ENCODE measurements around the gene TRIM7.

The TRIM7 gene

DNA sequence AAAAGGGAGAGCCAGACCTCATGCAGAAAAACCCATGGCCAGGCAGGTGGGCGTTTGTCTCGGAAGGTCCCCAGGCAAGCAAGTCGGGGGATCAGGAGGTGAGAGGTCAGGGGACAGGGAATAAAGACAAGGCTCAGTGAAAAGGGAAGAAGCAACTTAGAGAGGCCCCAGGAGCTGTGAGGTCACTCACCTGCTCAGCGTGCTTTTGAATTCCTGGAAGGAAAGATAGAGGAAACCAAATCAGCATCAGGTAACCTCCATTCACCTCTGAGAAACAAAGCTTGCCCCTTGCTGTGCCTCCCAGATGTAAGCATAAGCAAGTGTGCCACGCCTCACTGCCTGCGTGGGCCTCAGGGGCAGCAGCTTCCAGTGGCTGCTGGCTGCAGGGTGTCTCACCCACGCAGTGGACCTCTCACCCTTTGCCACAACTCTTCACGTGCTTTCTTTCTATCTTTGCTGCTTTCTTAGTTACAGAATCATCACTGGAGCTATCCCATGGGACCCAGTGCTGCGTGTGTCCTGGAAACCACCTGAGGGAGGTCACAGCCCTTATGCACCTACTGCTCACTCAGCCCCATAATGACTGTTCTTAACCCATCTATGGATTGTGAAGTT is 6.0 kb downstream of the TRIM7 start:
- peaks cover 55% of the 10 kb centered on the region for H3K27me3 Mint-ChIP-seq (ENCODE audit: low read depth)
- H3K27ac Mint-ChIP-seq, result no peak overlapping the region
- no peaks in the 10 kb centered on the region for H3K9me3 Mint-ChIP-seq
- peak overlapping the region in 1 of 3 experiments; percentile 5 for H3K4me3 Mint-ChIP-seq
- no peak for TF ChIP-seq CTCF (IDR thresholded peaks at IDR 0.05; ENCODE audit: unreplicated experiment in 3 of 3)
- H3K36me3 Mint-ChIP-seq (ENCODE audit: low read depth), result no peaks in the 10 kb centered on the region
- no peaks in the 10 kb centered on the region for H3K4me1 Mint-ChIP-seq

- no peaks in the 10 kb centered on the region for H3K9me3 Mint-ChIP-seq
- peaks cover 47% of the 10 kb centered on the region for H3K27me3 Mint-ChIP-seq (ENCODE audit: low read depth)
- no peak overlapping the region for H3K27ac Mint-ChIP-seq
- H3K4me1 Mint-ChIP-seq, result no peaks in the 10 kb centered on the region
- no peaks in the 10 kb centered on the region for H3K36me3 Mint-ChIP-seq (ENCODE audit: low read depth)
- H3K4me3 Mint-ChIP-seq, result no peak overlapping the region
- no peak for TF ChIP-seq CTCF (IDR thresholded peaks at IDR 0.05; ENCODE audit: unreplicated experiment in 3 of 3)
Measured at GRCh38 chr5:181198106-181198685, 6.8 kb downstream of the TRIM7 start.

GRCh38 chr5:181197326-181197951 is 7.6 kb downstream of the TRIM7 start:
- Mint-ChIP-seq H3K4me3 (no peak overlapping the region), H3K27ac (no peak overlapping the region), H3K9me3 (no peaks in the 10 kb centered on the region), H3K36me3 (ENCODE audit: low read depth) (no peaks in the 10 kb centered on the region), H3K27me3 (ENCODE audit: low read depth) (peaks cover 39% of the 10 kb centered on the region), H3K4me1 (peaks cover 6% of the 10 kb centered on the region)
- TF ChIP-seq CTCF (IDR thresholded peaks at IDR 0.05; ENCODE audit: unreplicated experiment in 3 of 3), result no peak

- Mint-ChIP-seq H3K36me3 (ENCODE audit: low read depth) (no peaks in the 10 kb centered on the region), H3K27me3 (ENCODE audit: low read depth) (peaks cover 22% of the 10 kb centered on the region), H3K27ac (no peak overlapping the region), H3K9me3 (no peaks in the 10 kb centered on the region), H3K4me3 (no peak overlapping the region), H3K4me1 (peaks cover 6% of the 10 kb centered on the region)
- TF ChIP-seq CTCF (IDR thresholded peaks at IDR 0.05; ENCODE audit: unreplicated experiment in 3 of 3), result no peak
Measured at GRCh38 chr5:181195249-181195761, 9.7 kb downstream of the TRIM7 start.

DNA sequence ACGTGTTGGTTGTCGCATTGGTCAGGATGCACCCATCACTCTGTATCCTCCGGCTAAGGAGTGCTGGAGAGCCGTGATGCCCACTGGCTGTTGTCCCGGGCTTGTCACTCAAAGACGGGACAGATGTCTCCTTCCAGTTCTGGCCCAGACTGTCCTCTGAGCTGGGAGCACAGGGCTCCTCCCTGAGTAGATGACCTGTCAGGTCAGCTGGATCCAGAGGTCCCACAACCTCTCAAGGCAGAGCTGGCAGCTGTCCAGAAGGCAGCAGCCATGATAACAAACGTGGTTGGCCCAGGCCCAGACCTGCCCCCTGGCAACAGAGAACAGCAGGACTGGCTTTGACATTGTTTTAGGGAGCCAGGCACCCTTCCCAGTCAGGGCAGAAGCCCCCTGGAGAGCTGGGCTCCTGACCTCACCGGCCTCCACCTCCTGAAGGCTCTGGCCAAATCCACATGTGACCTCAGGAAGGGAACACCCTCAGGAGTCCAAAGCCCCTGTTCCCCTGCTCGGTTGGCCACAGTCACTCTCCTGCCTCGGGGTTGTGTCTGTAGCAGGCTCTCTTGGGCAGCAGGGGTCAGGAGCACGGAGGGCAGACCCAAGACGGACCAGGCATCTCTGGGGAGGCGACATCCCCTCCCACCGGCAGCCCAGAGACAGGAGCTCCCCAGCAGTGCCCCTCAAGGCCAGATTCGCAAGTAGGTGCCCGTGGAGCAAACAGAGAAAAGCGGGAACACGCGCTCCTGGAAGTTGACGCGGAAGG is 10.3 kb downstream of the TRIM7 start:
- peak overlapping the region in 1 of 3 experiments; percentile 41 for H3K4me3 Mint-ChIP-seq
- H3K36me3 Mint-ChIP-seq (ENCODE audit: low read depth), result no peaks in the 10 kb centered on the region
- H3K27me3 Mint-ChIP-seq (ENCODE audit: low read depth), result peaks cover 17% of the 10 kb centered on the region
- H3K27ac Mint-ChIP-seq, result no peak overlapping the region
- H3K9me3 Mint-ChIP-seq, result no peaks in the 10 kb centered on the region
- H3K4me1 Mint-ChIP-seq, result peaks cover 6% of the 10 kb centered on the region
- TF ChIP-seq CTCF (IDR thresholded peaks at IDR 0.05; ENCODE audit: unreplicated experiment in 3 of 3), result no peak

Data from nephron (organoid).